CD4-positive, alpha-beta T cell treated with Interleukin-12 subunit alpha and Interleukin-12 subunit beta, for 1 hour (primary cell): ENCODE results near the gene CBS.
"Not testable (repeated sequence)": the region's sequence is repeated elsewhere in the genome, so short reads cannot be mapped to it uniquely, and the experiment has no call there.

Experiments used
- DNase-seq: peaks from one replicate; pipeline ENCODE4 v3.0.0-alpha.2; 2020

CBS gene

DNA sequence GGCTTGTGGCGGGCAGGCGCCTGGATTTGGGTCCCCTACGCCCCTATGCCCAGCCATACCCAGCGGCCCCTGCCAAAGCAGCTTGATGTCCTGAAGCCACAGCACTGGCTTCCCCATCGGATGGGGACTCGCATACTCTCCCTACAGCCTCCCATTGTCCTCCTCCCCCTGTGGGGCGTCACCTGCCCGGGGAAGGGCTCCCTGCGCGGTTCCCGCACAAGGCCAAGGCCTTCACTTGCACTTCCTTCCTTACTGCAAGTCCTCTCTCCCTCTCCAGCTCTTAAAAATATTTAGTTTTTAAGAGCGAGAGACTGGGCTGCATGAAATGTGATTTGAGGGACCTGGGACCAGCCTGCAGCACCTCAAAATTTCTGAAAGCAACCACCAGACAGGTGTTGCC lies 8.9 kb downstream of the CBS start:
- not testable (repeated sequence) for DNase-seq

DNA sequence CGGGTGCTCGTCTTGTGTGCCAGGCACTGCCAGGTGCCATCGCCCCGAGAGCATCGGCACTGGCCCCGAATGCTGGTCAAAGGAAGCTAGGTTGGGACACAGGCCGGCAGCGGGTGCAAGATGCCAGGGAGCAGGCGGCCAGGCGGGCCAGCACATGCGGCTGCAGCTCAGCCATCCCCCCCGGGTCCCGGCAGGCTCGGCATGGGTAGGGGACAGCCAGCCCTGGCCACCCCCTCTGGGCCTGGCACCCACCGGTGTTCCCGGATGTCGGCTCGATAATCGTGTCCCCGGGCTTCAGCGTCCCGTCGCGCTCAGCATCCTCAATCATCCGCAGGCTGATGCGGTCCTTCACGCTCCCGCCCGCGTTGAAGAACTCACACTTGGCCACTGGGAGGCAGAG lies 9.6 kb downstream of the CBS start:
- not testable (repeated sequence) for DNase-seq

DNA sequence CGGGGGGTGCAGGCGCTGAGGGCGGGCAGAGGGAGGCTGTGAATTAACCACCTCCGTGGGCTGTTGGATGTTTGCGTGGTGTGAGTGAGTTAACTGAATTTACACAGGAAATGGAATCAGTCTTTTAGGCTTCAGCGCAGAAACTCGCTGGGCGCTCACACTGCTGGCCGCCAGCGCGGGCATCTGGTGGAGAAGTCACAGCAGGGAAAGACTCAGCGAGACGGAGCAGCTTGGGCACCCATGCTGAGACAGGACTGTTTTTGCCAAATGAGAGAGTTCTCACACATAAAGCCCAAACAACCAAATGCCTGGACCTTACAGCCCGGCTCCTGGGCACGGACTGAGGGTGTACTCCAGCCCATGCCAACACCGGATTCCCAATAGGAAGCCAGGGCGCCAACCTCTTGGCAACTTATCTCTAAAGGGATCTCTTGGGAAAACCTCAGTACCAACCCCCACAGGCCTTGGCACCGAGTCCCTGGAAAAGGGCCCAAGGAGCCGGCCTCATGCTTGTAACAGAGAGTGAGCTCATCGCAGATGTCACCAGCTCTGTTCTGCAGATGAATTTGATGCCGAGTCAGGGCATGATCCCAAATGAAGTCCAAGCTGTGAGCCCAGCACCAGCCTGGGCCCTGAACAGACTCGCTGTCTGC lies 11.2 kb downstream of the CBS start:
- DNase-seq, result not testable (repeated sequence)

DNA sequence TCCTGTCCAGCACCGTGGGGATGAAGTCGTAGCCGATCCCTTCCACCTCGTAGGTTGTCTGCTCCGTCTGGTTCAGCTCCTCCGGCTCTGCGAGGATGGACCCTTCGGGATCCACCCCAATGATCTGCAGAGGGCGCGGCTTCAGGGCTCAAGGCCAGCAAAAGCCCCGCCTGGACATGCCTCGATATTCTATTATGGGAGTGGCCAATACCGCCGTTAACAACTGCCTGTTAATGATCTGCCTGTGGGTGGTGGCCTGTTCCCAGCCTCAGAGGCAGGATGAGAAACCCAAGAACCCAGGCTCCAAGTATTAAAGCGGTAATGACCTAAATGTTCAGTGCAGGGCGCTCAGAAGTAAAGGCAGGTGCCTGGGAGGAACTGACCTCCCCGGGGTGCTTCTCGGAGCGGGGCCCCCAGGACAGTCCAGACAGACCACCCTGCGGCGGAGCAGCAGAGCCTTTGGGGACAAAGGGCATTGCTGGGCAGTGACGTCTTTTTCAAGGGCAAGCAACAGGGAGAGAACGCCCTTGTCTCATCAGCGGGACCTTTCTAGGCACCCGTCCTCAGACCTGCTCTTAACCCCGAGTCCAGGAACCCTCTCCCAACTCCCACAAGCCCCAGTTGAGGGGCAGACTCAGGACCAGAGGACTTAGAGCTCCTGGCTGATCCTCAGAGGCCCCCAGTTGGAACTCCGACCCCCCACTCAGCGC lies 12.5 kb downstream of the CBS start:
- DNase-seq, result not testable (repeated sequence)

DNA sequence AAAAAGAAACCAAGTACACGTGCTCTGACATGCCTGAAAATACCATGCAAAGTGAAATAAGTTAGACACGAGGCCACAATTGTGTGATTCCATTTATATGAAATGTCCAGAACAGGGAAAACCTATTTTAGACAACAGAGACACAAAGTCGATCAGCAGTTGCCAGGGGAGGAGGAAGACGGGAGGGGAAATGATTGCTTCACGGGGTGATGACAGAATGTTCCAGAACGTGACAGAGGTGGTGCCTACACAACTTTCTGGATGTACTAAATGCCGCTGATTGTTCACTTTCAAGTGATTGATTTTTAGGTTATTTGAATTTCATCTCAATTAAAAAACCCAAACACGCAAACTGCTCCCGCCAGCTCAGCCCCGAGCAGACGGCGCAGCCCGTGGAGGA lies 22.5 kb downstream of the CBS start:
- not testable (repeated sequence) for DNase-seq

DNA sequence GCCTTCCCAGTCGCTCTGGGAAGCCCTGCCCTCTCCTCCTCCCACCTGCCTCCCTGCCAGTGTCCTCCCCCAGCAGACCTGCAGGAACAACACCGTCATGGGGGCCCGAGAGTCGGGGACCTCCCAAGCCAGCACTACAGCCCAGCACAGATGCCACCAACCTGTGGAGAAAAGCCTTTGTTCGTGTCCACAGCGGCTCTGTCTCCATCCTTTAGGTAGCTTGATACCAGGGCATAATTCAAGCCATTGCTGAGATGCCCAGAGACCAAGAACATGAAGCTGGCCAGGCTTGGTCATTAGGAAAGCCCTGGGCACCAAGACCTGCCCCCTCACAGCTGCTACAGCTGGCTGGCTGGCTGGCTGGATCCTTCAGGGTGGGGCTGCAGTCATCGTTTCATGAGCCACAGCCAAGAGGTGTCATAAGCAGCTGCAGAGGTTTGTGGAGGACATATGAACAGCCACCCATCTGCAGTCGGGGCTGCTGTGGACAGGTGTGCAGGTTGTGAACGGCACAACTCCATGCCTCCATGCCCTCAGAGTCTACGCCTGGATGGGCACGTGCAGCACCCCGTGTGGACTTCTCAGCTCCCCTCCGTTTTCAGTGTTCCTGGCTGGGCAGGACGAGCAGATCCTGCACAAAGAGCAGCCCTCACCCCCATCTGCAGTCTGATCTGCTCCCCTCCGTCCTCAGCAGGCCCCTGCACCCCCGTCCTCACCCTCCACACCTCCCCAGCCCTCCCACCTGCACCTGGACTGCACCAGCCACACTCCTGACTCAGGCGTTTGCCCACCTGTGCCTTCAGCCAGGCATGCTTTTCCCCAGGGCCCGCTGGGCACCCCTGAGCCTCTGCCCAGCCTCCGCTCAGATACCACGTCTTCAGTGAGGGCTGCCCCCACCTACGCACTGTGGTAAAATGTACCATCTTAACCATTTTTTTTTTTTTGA lies 29.5 kb downstream of the CBS start:
- not testable (repeated sequence) for DNase-seq

DNA sequence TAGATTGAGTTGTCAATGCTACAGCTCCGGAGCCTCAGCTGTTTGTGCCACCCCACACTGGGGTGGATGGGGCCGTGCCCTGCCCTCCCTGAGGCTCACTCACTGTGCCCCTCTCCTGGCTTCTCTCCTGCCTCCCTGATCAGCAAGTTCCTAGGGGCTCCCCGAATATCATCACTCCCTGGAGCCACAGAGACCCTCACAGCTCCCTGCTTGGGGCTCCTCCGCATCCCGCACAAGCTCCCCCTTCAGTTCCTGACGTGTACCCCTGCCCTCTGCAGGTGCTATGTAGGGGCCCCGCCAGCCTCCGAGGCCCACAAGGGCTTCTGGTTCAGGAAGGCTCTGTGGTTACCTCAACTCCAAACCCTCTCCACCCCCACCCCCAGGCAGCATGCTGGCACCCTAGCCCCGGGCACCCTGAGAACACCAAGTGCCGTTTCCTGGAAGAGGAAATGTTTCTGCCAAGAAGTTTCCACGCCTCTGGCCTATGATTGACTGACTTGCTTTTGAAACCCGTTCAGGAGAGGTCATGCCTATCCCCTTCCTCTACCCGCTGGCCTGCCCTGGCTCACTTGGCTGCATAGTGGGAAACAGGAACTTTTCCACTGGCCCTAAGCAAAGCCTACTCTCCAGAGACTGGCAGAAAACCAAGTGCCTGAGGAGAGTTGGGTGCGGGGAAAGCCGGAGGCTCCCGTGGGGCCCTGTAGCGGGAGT lies 30.3 kb downstream of the CBS start:
- DNase-seq, result not testable (repeated sequence)

DNA sequence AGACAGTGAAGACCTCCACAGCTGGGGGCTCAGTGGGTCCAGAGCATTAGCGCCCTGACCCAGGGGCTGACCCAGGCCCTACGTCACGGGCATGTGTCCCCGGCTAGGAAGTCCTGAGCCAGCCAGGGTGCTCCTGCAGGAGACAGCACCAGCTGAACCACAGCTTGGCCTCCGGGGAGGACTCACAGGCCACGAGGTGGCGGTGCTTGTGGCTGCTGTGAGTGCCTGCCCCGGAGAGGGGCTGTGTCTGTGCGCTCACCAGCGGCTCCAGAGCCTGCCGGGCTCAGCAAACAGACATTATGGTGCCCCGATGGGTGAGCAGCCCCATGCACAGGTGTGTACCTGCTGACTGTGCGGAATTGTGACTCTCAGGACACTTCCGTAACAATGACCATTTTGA lies 31.1 kb downstream of the CBS start:
- not testable (repeated sequence) for DNase-seq

DNA sequence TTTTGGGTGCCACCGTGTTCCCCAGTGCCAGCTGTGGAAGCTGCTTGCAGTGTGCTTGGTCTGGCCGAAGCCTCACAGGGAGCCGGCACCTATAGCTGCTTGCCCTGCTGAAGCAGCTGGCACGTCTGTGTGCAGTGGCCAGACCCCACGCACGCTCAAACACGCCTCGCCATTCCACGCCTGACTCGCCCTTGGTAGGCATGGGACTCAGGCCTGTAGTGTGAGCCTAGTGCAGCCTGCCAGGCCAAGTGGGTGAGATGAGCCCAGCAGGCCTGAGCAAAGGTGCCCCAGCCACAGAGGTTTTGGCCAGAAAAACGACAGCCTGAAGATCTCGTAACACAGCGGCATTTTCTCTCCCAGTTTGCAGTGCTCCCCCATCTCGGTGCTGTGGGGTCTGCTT lies 32.3 kb downstream of the CBS start:
- DNase-seq, result not testable (repeated sequence)

DNA sequence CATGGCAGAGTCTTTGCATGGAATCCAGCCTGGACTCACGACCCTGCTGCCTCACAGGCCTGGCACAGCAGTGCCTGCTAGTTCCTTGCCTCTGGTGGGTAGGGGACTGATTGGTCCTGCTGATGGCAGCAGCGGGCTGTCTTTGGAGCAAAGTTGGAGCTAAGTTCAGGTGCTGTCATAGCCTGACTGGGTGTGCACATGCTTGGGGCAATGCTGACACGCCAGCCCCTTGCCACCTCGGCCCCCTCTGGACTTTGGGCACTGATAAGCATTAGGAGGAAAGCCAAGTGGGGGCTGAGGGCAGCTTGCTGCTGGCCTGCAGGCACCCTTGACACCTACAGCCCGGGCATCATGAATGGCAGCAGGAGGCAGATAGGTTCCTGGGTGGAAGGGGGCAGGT lies 33.5 kb downstream of the CBS start:
- DNase-seq, result not testable (repeated sequence)

DNA sequence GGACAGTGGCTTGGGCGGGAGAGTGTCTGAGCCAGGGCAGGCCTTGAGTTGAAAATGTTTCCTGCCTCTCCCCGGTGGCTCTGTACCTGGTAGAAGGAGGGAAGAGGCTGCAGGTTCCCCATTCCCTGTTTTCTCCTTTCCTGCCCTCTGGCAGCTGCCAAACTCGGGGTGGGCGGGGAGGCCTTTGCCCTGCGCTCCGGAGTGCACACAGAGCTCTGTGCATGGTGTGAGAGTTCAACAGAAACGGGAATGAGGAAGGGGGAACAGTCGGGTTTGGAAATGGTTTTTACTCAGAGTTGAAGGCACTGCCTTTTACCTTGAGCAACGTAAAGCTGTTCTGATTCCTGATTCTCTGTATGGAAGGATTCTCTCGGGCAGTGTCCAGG lies 37.0 kb downstream of the CBS start:
- not testable (repeated sequence) for DNase-seq

DNA sequence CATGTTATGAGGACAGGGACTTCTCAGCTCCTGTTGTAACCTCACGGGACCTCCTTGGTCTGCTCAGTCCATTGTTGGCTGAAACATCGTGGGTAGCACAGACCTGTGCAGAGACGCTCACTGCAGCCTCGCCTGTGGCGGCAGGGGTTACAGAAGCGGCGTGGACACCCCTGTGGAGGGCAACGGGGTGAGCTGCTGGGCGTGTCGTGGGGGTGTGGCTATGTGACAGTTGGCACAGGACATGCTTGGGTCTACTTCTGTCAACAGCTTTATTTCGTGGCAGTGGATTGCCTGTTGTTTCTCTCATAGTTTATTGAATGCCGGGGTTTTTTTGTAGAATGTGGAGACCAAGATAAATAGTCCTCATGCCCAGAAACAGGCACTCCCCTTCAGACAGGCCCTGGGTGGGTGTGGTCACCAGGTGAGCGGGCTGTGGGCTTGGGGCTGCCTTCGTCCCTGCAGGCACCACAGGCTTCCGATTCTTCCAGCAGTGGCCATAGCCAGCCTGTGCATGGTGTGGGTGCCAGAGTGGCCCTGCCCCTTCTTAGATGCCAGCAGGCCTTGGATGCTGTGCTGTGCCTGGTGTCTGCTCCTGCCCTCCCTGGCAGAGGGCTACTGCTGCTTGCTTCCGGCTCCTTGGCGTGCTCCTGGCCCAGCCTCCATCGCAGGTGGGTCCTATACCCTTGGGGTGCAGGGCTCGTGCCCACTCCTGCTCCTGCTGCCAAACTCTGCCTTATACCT lies 37.5 kb downstream of the CBS start:
- not testable (repeated sequence) for DNase-seq

DNA sequence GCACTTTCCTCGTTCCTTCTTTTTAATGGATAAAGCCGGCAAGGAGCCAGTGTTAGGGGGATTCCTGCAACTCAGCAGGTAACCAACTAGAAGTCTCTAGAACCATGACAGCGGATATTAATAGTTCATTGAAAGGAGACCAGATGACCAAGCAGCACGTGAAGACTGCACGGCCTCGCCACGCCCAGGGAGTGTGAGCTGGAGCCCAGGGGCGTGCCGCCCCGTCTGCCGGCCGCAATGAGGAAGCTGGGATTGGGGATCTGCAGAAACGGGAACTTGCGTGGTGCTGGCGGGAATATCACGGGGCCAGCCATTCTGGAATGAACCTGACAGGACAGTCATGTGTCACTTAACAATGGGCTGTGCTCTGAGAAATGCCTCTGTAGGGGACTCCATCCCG lies 38.7 kb downstream of the CBS start:
- not testable (repeated sequence) for DNase-seq

DNA sequence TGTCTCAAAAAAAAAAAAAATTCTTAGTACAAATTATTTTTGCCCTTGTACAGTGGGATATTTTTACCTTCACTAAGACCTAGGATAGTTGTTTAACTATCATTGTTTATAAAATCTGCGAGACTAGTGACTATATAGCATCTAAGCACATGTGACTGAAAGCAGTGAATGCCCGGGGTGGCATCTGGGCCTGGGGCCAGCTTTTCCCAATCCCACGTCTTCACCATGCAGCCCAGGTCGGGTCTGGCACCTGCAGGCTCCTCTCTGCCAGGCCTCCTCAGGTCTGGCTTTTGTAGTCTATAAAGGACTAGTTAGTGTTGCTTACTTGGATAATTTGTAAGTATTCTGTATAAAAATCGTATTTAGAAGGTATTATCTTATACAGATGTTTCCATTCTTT lies 40.8 kb downstream of the CBS start:
- DNase-seq, result no peak

DNA sequence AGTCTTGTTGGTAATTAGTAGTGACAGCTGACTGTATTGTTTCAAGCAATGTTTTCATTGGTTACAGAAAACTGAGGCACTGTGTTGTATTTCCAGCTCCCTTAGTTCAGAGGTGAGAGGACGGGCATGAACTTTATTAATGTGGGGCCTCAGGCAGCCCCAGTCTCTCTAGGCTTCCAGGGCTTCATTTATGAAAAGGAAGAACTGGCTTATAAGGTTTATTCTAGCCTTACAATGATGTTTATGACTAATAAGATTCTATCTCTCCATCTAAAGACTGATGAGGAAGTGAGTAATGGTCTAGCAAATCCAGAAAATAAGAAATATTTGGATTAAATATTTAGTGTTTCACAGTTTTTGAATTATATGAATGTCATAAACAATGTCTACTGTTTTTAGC lies 41.5 kb downstream of the CBS start:
- no peak for DNase-seq

DNA sequence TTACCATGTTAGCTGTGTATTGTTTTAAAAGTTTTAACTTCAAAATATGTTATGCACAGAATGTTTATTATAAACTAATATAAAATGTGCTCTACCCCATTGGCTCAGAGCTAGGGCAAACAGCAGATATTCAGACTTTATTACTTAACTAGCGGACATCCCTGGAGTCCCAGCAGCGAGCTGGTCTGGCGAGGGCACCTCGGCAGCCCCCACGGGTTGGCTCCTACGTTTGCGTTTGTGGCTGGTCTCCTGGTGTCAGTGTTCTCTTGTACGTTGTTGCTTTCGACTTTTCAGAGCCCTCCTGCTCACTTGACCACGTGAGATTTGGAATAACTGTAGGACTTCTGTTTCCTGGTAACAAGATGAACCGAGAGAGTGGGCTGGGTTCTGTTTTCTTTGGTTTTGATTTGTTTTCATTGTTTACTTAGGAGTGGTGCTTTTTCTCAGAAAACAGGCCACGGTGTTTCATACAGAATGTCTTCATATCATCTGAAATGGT lies 44.5 kb downstream of the CBS start:
- no peak for DNase-seq

DNA sequence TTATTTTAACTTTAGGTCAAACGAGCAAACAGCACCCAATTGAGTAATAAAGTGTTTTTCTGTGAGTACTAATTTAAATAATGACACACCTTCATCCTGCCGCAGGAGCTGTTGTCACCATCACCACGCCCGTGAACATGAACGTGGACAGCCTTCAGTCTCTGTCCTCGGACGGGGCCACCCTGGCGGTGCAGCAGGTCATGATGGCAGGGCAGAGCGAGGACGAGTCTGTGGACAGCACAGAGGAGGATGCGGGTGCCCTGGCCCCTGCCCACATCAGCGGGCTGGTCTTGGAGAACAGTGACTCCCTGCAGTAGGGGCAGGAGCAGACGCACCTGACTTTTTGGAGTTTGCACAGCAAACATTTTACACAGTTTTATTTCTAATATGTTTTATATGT lies 45.9 kb downstream of the CBS start:
- no peak for DNase-seq

DNA sequence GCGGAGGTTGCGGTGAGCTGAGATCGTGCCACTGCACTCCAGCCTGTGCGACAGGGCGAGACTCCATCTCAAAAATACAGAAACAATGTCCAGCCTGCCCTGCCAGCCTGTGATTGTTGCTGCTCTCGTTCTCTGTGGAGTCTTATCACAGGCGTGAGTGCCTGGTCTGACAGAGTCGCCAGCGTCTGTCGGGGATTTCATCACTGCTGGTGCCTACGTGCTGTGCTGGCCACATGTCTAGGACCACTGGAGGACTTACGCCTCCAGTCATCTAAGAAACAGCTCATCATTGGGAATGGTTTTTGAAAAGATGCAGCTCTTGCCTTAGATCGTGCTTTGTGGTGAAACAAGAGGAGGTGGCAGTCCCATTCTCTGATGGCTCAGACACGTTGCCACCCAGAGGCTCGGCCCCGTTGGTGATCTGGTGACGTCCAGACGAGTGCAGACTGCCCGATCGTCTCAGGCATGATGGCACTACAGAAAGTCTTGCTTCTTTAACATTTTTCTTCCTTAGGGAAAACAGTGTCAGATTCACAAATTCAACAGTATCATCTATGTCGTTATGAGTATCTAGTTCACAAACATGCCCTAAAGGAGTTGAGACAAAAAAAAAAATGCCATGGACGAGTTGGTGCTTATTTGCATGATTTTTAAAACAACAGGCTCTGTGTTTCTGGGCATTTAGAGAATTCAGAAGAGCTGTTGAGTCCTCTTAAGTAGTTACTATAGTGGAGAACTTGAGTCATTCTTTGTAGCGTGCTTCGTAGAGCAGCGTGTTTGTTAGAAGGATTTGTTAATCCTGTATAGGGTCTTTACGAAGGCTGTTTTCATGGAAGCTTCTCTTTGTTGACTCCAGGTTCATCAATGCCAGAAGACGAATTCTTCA lies 47.5 kb downstream of the CBS start:
- no peak for DNase-seq

DNA sequence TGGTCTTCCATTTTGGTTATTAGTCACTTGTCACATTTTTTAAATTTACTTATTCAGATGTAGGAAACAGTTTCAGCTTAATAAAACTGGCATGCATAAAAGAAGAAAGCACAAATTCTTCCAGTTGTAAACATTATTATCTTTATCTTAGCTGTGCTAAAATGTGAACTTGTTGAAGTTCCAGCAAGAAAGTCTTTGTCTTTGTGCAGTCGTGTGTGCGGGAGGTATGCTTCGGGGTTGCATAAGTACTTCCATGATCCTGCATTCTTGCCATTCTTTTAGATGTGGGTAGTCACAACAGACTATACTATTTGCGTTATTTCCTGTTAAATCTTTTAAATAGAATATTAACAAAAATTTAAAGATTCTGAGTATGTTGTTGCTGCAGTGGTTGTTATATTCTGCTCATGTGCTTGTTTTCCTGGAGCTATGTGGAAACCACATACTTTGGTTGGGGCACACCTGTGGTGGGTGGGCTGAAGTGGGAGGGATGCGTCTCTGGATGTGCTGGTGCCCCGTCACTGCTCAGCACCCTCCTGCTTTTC lies 49.9 kb downstream of the CBS start:
- no peak for DNase-seq

DNA sequence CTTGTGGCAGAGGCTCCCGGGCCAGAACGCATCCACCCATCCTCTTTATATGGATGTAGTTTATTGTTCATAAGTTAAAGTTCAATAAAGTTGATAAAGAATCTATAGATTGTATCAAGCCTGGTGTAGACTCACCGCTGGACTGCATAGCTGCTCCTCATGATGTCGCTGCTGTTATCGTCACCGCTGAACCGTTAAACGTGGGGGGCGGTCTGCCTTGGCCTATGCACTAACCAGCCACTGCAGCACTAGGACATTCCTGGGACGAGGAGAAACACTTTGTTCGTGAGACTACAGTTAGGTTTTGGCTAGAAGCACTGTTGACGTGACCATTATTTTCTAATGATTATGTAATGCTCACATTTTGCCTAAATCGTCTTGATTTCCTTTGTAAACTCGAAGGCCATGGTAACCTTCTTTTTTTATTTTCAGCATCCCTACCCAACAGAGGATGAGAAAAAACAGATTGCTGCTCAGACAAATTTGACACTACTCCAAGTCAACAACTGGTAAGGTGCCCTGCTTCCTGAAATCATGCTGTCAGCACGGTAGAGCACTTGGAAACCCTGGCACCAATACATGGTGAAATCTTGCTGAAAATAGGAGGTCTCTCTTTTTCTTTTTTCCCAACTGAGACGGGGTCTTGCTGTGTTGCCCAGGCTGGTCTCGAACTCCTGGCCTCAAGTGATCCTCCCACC lies 51.0 kb downstream of the CBS start:
- DNase-seq, result no peak
